HepG2 (cell line): ENCODE measurements around the gene OTUD4.
"Not testable (repeated sequence)": the region's sequence is repeated elsewhere in the genome, so short reads cannot be mapped to it uniquely, and the experiment has no call there.

Source experiments
- CBX5 ChIP-seq: sonication (generic); formaldehyde crosslinking; IDR thresholded peaks from 2 replicates; pipeline ENCODE4 v1.4.0; 2020; ENCODE audit warnings: missing genetic modification reagents, borderline replicate concordance
- EP300 ChIP-seq, 3 experiments: sonication (generic) in 1 of 3; formaldehyde crosslinking in 1 of 3; IDR thresholded peaks; 2 replicates each; pipeline versions ENCODE4 v1.5.1 to v1.6.1; 2011 to 2020; ENCODE audit warnings: low read depth in 2 of 3, low read length in 2 of 3, borderline replicate concordance in 1 of 3, improper control_type of control experiment in 1 of 3, mild to moderate bottlenecking in 1 of 3, missing genetic modification reagents in 1 of 3, moderate library complexity in 1 of 3
- FOXP1 ChIP-seq, 2 experiments: fragments of 450-650 bp in 1 of 2; IDR thresholded peaks; 2 replicates each; pipeline ENCODE4 v1.6.1; 2017 to 2018; ENCODE audit warnings: antibody characterized with exemption in 1 of 2
- HMG20B ChIP-seq: conservative IDR thresholded peaks from 2 replicates; pipeline ENCODE4 v1.6.1; 2016; ENCODE audit warnings: missing genetic modification reagents, missing compliant biosample characterization
- MAFK ChIP-seq, 2 experiments: IDR thresholded peaks in 1 of 2; conservative IDR thresholded peaks in 1 of 2; 2 replicates each; pipeline ENCODE4 v1.6.1; 2011; ENCODE audit warnings: improper control_type of control experiment in 2 of 2, low read length in 2 of 2
- MIER2 ChIP-seq: IDR thresholded peaks from 2 replicates; pipeline ENCODE4 v1.6.1; 2016; ENCODE audit warnings: missing biosample characterization, missing genetic modification reagents
- PHF21A ChIP-seq: sonication (generic); formaldehyde crosslinking; IDR thresholded peaks from 2 replicates; pipeline ENCODE4 v1.5.0; 2020; ENCODE audit warnings: mild to moderate bottlenecking, missing genetic modification reagents
- SMARCE1 ChIP-seq: fragments of 450-650 bp; IDR thresholded peaks from 2 replicates; pipeline ENCODE4 v1.6.1; 2017; ENCODE audit warnings: borderline replicate concordance
- TAF1 ChIP-seq: sonication (generic); formaldehyde crosslinking; IDR thresholded peaks from 2 replicates; pipeline ENCODE4 v1.4.0; 2020; ENCODE audit warnings: missing genetic modification reagents
- ZNF224 ChIP-seq: sonication (generic); formaldehyde crosslinking; IDR thresholded peaks from 2 replicates; pipeline ENCODE4 v1.5.0; 2020; ENCODE audit warnings: mild to moderate bottlenecking, missing genetic modification reagents
- ZNF562 ChIP-seq: sonication (generic); formaldehyde crosslinking; IDR thresholded peaks from 2 replicates; pipeline ENCODE4 v1.8.0; 2022; ENCODE audit warnings: missing genetic modification reagents, borderline replicate concordance
- TF ChIP-seq, protein P1 (sequence below): sonication (generic); formaldehyde crosslinking; IDR thresholded peaks from 2 replicates; pipeline ENCODE4 v1.8.0; 2022; ENCODE audit warnings: mild to moderate bottlenecking, missing genetic modification reagents; ENCODE audit not compliant: insufficient replicate concordance
- TF ChIP-seq, protein P2 (sequence below): sonication (generic); formaldehyde crosslinking; IDR thresholded peaks from 2 replicates; pipeline ENCODE4 v1.4.0; 2020; ENCODE audit warnings: missing genetic modification reagents
- TF ChIP-seq, protein P3 (sequence below): sonication (generic); formaldehyde crosslinking; IDR thresholded peaks from 2 replicates; pipeline ENCODE4 v1.5.0; 2020; ENCODE audit warnings: mild to moderate bottlenecking, missing genetic modification reagents, moderate library complexity

DNA sequence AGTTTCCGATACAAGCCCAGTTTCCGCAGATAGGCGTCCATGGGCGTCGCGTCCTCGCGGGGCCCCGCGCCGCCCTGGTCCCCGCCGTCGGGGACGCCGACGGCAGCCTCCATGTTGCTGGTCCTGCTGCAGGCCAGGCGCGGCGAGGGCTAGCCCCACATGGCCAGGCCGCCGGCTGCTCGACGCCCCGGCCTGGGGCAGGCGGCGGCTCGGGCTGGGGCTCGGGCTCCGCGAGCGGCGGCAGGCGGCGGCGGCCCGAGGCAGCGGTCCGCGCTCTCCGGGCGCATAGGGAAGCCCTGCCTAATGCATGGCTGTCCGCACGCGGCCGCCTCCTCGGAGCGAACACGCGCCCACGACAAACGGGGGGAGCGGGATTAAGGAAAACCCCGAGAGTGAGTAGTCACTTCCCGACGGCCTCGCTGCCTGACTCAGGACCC is 510 bp downstream of the OTUD4 start:
- not testable (repeated sequence) for TF ChIP-seq MAFK (conservative IDR thresholded peaks at IDR 0.05 in 1 of 2, IDR thresholded peaks at IDR 0.05 in 1 of 2; ENCODE audit: low read length in 2 of 2); ZNF562 (CRISPR knock-in tag); CBX5 (CRISPR knock-in tag); EP300 (IDR thresholded peaks at IDR 0.05; ENCODE audit: low read depth in 2 of 2, low read length in 2 of 2); EP300 (CRISPR knock-in tag; IDR thresholded peaks at IDR 0.05; ENCODE audit: borderline replicate concordance); FOXP1 (IDR thresholded peaks at IDR 0.05); FOXP1 (CRISPR knock-in tag; IDR thresholded peaks at IDR 0.05); TAF1 (CRISPR knock-in tag); ZNF224 (CRISPR knock-in tag); SMARCE1; PHF21A; MIER2 (CRISPR knock-in tag); HMG20B (CRISPR knock-in tag)
- TF ChIP-seq, protein P1, sequence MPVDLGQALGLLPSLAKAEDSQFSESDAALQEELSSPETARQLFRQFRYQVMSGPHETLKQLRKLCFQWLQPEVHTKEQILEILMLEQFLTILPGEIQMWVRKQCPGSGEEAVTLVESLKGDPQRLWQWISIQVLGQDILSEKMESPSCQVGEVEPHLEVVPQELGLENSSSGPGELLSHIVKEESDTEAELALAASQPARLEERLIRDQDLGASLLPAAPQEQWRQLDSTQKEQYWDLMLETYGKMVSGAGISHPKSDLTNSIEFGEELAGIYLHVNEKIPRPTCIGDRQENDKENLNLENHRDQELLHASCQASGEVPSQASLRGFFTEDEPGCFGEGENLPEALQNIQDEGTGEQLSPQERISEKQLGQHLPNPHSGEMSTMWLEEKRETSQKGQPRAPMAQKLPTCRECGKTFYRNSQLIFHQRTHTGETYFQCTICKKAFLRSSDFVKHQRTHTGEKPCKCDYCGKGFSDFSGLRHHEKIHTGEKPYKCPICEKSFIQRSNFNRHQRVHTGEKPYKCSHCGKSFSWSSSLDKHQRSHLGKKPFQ (CRISPR knock-in tag) = not testable (repeated sequence)
- TF ChIP-seq, protein P2, sequence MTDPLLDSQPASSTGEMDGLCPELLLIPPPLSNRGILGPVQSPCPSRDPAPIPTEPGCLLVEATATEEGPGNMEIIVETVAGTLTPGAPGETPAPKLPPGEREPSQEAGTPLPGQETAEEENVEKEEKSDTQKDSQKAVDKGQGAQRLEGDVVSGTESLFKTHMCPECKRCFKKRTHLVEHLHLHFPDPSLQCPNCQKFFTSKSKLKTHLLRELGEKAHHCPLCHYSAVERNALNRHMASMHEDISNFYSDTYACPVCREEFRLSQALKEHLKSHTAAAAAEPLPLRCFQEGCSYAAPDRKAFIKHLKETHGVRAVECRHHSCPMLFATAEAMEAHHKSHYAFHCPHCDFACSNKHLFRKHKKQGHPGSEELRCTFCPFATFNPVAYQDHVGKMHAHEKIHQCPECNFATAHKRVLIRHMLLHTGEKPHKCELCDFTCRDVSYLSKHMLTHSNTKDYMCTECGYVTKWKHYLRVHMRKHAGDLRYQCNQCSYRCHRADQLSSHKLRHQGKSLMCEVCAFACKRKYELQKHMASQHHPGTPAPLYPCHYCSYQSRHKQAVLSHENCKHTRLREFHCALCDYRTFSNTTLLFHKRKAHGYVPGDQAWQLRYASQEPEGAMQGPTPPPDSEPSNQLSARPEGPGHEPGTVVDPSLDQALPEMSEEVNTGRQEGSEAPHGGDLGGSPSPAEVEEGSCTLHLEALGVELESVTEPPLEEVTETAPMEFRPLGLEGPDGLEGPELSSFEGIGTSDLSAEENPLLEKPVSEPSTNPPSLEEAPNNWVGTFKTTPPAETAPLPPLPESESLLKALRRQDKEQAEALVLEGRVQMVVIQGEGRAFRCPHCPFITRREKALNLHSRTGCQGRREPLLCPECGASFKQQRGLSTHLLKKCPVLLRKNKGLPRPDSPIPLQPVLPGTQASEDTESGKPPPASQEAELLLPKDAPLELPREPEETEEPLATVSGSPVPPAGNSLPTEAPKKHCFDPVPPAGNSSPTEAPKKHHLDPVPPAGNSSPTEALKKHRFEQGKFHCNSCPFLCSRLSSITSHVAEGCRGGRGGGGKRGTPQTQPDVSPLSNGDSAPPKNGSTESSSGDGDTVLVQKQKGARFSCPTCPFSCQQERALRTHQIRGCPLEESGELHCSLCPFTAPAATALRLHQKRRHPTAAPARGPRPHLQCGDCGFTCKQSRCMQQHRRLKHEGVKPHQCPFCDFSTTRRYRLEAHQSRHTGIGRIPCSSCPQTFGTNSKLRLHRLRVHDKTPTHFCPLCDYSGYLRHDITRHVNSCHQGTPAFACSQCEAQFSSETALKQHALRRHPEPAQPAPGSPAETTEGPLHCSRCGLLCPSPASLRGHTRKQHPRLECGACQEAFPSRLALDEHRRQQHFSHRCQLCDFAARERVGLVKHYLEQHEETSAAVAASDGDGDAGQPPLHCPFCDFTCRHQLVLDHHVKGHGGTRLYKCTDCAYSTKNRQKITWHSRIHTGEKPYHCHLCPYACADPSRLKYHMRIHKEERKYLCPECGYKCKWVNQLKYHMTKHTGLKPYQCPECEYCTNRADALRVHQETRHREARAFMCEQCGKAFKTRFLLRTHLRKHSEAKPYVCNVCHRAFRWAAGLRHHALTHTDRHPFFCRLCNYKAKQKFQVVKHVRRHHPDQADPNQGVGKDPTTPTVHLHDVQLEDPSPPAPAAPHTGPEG (CRISPR knock-in tag) = not testable (repeated sequence)
- TF ChIP-seq, protein P3, sequence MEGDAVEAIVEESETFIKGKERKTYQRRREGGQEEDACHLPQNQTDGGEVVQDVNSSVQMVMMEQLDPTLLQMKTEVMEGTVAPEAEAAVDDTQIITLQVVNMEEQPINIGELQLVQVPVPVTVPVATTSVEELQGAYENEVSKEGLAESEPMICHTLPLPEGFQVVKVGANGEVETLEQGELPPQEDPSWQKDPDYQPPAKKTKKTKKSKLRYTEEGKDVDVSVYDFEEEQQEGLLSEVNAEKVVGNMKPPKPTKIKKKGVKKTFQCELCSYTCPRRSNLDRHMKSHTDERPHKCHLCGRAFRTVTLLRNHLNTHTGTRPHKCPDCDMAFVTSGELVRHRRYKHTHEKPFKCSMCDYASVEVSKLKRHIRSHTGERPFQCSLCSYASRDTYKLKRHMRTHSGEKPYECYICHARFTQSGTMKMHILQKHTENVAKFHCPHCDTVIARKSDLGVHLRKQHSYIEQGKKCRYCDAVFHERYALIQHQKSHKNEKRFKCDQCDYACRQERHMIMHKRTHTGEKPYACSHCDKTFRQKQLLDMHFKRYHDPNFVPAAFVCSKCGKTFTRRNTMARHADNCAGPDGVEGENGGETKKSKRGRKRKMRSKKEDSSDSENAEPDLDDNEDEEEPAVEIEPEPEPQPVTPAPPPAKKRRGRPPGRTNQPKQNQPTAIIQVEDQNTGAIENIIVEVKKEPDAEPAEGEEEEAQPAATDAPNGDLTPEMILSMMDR (CRISPR knock-in tag) = not testable (repeated sequence)
